ENCODE data around the gene MALT1.

The MALT1 gene

GRCh38 chr18:58803978-58804377, 132.7 kb downstream of the MALT1 start:
- no peak for DNase-seq (ENCODE audit: low read depth)

More at GRCh38 chr18:58803978-58804377, 132.7 kb downstream of the MALT1 start:
- peak; percentile 6 for TF ChIP-seq CTCF (IDR thresholded peaks at IDR 0.05; ENCODE audit: low read depth, low read length, missing control alignments)
- no peak overlapping the region for H3K4me3 ChIP-seq (ENCODE audit: low read depth, low read length)

Measured in GM12864 (cell line).